Epithelial cell of esophagus (primary cell): ENCODE results near the gene INTS2.
A peak's percentile ranks its signal among the peaks of the same experiment; 100 is the strongest.
"Not testable (repeated sequence)": the region's sequence is repeated elsewhere in the genome, so short reads cannot be mapped to it uniquely, and the experiment has no call there.

Experiments used
- DNase-seq: peaks from one replicate; pipeline ENCODE4 v3.0.0; 2010; ENCODE audit warnings: low read depth
- H3K4me3 ChIP-seq: 2 replicates; pipeline ENCODE4 v1.5.1; 2011; ENCODE audit warnings: mild to moderate bottlenecking, low read length, control low read depth
- CTCF ChIP-seq: IDR thresholded peaks from 2 replicates; pipeline ENCODE4 v1.5.1; 2011; ENCODE audit warnings: low read depth, mild to moderate bottlenecking, low read length, control low read depth, inconsistent platforms; ENCODE audit not compliant: insufficient read depth; ENCODE audit errors: missing control alignments

The INTS2 gene

DNA sequence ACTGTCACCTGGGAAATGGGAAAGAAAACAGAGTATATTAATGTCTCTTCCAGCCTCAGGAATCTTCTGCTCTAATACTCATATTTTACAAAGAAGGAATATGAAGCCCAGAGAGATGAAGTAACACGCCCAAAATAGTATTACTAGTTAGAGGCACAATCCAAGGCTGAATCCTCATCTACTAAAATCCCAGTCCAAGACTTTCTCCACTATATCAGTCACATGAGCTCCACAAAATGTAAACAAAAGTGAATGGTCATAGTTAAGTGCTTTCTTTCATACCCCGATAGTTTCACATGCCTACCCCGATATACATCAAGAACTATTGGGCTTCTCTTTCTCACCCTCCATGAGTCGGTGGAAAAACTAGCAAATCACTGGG is 965 bp downstream of the INTS2 start:
- no peak for TF ChIP-seq CTCF
- DNase-seq, result no peak
- peak overlapping the region; percentile 83 for H3K4me3 ChIP-seq

GRCh38 chr17:61915162-61915561 is 12.6 kb downstream of the INTS2 start:
- not testable (repeated sequence) for H3K4me3 ChIP-seq, DNase-seq

DNA sequence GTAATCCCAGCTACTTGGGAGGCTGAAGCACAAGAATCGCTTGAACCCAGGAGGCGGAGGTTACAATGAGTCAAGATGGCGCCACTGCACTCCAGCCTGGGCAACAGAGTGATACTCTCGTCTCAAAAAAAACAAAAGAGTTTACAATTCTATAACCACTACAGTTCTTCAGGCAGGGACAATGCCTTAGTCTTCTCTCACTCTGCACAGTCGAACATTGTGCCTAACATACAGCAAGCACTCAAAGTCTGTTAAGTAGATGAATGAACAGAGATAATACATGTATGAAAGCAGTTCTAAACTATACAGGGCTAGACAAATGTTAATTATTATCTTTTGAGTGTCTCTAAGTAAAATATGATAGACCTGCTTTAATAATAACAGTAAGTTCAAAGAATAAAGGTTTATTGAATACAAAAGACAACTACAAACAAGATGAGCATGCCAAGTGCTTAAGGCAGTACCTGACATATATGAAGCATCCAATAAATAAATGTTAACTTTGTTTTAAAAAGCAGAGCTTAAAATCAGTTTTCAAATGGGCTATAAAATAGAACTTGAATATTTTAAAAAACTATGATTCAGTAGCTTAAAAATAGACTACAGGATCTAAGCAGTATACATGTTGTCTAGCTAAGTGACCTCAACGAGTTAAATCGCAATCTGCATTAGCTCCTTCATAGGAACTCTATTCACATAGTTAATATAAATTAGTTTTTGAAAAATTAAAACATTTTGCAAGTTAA is 19.3 kb downstream of the INTS2 start:
- no peak for DNase-seq
- no peak overlapping the region for H3K4me3 ChIP-seq
- no peak for TF ChIP-seq CTCF

- DNase-seq, result no peak
- H3K4me3 ChIP-seq, result no peak overlapping the region
- no peak for TF ChIP-seq CTCF
These were observed 20.4 kb downstream of the INTS2 start for GRCh38 chr17:61907361-61907760.

- no peak for TF ChIP-seq CTCF
- no peak overlapping the region for H3K4me3 ChIP-seq
- DNase-seq, result no peak
These were observed 23.6 kb downstream of the INTS2 start for GRCh38 chr17:61904094-61904710.

DNA sequence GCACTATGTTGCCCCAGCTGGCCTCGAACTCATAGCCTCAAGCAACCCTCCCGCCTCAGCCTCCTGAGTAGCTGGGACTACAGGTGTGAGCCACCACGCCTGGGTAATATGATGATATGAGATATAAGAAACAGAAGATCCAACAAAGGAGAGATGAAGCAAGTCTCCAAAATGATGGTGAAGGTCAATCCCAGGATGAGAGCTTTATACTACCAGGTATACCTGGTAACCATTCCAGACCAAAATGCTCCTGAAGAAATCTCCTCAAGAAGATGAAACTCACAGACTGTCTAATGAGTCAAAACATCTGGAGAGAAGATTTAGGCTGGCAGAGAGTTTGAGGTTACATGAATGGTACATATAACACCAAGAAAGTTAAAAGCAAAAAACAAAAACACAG is 24.5 kb downstream of the INTS2 start:
- H3K4me3 ChIP-seq, result no peak overlapping the region
- no peak for DNase-seq
- TF ChIP-seq CTCF, result no peak

DNA sequence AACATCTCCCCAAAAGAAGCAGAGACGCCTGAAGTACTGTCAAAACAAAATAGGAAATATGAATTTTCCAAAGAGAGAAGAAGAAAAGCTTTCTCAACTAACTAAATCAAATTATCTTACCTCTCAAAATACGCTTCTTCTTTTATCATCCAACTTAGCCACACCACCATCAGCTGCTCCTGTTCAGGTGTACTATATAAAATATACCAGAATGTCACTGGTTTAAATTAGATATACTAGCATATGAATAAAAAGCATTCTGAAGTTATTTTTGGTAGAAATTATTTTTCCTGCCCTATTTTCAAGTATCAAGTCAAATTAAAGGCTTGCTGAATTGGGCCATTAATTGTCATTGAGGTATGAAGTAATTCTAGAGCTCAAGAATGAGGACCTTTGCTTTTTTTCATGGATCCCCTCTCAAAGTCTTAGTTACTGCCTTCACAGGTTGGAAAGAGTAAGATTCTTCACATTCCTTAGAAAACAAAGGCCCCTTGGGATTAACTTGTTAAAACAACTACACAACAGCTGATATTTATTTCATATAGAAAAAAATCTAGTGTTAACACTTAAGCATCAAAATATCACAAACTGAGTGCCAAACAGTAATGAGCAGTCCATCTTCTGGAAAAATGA is 30.1 kb downstream of the INTS2 start:
- H3K4me3 ChIP-seq, result no peak overlapping the region
- DNase-seq, result no peak
- TF ChIP-seq CTCF, result no peak
